HUES48 (cell line): ENCODE results near the gene PPP1R13L.
"Not testable (repeated sequence)": the region's sequence is repeated elsewhere in the genome, so short reads cannot be mapped to it uniquely, and the experiment has no call there.

Experiments used
- H3K27ac ChIP-seq: one replicate; pipeline ENCODE4 v1.7.0; 2013; ENCODE audit warnings: low read depth, low read length, inconsistent platforms
- H3K27me3 ChIP-seq: 2 replicates; pipeline ENCODE4 v1.6.1; 2013; ENCODE audit warnings: mild to moderate bottlenecking, low read length; ENCODE audit not compliant: control insufficient read depth, insufficient read depth
- H3K36me3 ChIP-seq: 2 replicates; pipeline ENCODE4 v1.6.1; 2013; ENCODE audit warnings: low read length; ENCODE audit not compliant: control insufficient read depth, insufficient read depth
- H3K4me1 ChIP-seq: 2 replicates; pipeline ENCODE4 v1.6.1; 2013; ENCODE audit warnings: mild to moderate bottlenecking, low read length; ENCODE audit not compliant: control insufficient read depth, insufficient read depth
- H3K4me3 ChIP-seq: 2 replicates; pipeline ENCODE4 v1.5.1; 2013; ENCODE audit warnings: mild to moderate bottlenecking, low read depth, low read length
- H3K9ac ChIP-seq: 2 replicates; pipeline ENCODE4 v1.6.1; 2013; ENCODE audit warnings: mild to moderate bottlenecking, low read depth, low read length, moderate library complexity
- H3K9me3 ChIP-seq: 2 replicates; pipeline ENCODE4 v1.6.1; 2013; ENCODE audit warnings: low read length; ENCODE audit not compliant: control insufficient read depth, insufficient read depth

The PPP1R13L gene

DNA sequence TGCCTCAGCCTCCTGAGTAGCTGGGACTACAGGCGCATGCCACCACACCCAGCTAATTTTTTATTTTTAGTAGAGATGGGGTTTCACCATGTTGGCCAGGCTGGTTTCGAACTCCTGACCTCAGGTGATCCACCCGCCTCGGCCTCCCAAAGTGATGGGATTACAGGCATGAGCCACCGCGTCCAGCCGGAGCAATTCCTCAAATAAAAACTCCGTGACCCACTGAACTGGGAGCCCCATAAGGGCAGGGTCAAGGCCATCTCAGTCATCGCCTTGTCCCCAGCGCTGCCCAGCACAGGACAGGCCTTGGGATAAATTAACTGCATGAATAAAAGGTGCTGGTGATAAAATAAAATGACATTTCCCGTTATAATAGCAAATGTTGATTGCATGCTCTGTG is 25.0 kb upstream of the PPP1R13L start:
- H3K27me3 ChIP-seq, H3K9me3 ChIP-seq, H3K4me3 ChIP-seq, H3K9ac ChIP-seq, H3K4me1 ChIP-seq, H3K27ac ChIP-seq, H3K36me3 ChIP-seq: not testable (repeated sequence)

DNA sequence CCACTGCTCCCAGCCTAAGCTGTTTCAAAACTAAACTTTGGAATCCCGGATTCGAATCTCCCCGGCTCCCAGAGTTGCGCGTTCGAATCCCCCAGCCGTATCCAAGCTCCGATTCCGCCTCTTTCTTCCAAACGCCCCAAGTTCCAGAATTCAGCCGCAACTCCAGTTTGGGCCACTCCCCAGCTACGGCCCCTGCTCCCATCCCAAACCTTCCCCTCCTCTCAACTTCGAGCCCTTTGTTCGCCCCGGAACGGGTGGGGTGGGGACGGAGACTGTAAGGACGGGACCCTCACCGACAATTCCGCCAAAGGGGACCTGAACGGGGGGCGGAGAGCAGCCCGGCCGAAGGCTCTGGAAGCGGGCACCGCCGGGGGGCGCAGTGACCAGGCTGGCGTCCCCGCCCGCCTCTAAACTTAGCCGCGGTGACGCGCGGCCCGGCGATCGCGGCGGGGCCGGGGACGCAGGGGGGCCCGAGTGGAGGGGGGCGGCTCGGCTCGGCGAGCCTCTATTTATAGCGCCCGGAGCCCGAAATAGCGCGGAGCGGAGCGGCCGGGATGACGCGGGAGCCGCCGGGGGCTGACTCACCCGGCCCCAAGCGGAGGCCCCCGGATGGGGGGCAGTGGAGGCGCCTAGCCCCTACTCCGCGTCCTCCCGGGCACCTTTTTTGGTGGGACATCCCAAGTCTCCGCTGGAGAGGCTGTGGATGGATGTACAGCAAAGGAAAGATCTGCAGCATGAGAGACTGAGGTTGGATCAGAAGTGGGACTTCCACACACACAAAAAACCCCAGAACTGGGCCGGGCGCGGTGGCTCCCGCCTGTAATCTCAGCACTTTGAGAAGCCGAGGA is 23.7 kb upstream of the PPP1R13L start:
- H3K4me1 ChIP-seq, result peaks cover 12% of the 10 kb centered on the region
- no peaks in the 10 kb centered on the region for H3K9me3 ChIP-seq
- H3K9ac ChIP-seq, result peak overlapping the region; percentile 26; the same call in 1 of the 2 replicates
- no peak overlapping the region for H3K27ac ChIP-seq
- peak overlapping the region; percentile 68 for H3K4me3 ChIP-seq
- no peaks in the 10 kb centered on the region for H3K36me3 ChIP-seq
- H3K27me3 ChIP-seq, result no peaks in the 10 kb centered on the region; the same call in 1 of the 2 replicates

DNA sequence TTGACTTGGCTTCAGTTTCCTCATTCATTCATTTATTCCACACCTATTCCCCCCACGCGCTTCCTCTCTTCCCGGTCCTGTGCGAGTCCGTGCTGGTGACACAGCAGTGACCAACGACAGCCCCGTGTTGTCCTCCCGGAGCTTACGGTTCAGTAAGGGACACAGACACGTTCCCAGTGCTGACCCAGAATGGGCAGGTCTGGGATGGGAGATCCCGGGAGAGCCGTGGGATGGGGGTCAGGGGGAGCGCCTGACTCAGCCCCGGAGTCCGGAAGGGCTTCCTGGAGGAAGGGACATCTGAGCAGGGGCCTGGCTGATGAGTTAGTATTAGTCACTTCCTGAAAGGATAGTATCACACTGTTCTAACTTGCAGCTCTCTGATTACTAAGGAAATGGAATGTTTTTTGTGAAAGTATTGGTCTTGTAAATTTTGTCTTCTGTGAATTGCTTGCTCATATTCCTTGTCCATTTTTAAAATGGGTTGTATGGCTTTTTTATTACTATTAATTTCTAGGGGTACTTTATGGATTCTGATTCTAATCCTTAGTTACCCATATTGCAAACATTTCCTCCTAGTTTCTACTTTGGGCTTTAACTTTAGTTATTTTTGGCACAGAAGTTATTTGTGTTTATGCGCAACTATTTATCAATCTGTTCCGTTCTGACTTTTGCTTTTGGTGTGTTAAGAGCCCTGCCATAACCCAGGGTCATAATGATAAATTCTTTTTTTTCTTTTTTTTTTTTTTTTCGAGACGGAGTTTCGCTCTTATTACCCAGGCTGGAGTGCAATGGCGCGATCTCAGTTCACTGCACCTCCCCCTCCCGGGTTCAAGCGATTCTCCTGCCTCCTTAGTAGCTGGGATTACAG is 19.6 kb upstream of the PPP1R13L start:
- peak overlapping the region; percentile 81 for H3K4me3 ChIP-seq

DNA sequence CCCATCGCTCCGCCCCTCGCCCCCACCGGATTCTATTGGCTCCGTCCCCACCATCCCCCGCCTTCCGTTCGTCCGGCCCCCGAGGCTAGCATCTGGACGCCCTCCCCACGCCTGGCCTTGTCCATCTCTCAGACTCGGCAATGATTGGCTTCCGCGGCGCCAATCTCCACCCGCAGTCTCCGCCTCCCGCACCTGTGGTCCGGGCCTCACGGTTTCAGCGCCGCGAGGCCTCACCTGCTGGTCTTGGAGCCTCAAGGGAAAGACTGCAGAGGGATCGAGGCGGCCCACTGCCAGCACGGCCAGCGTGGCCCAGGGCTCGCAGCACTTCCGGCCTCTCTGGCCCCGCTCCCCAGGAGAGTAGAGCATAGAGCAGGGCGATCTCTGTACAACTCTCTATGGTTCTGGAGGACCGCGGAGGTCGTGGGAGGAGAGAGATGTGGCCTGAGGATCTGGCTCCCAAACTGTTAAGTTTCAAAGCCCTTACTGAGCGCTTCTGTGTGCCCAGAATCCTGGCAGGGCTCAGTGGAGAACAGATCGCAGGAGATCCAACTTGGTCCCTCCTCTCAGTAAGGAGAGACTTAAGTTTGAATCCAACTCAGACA is 18.8 kb upstream of the PPP1R13L start, which contains the start of gene ERCC1:
Gene ERCC1 (minus strand): TSS at position 329 of the 602 bp plus-strand sequence. CDS start 543 bp downstream, outside the sequence.
- Histone ChIP-seq H3K27me3 (no peaks in the 10 kb centered on the region), H3K4me1 (peaks cover 12% of the 10 kb centered on the region), H3K9ac (peak within 1 kb of the TSS; percentile 67)

More for the DNA sequence above, 19.6 kb upstream of the PPP1R13L start:
- H3K36me3 ChIP-seq, result peaks cover 12% of the 10 kb centered on the region
- no peaks in the 10 kb centered on the region for H3K9me3 ChIP-seq
- peak overlapping the region; percentile 67 for H3K9ac ChIP-seq
- H3K27ac ChIP-seq, result peak overlapping the region; percentile 100
- no peaks in the 10 kb centered on the region; the same call in 1 of the 2 replicates for H3K27me3 ChIP-seq
- peaks cover 12% of the 10 kb centered on the region for H3K4me1 ChIP-seq

DNA sequence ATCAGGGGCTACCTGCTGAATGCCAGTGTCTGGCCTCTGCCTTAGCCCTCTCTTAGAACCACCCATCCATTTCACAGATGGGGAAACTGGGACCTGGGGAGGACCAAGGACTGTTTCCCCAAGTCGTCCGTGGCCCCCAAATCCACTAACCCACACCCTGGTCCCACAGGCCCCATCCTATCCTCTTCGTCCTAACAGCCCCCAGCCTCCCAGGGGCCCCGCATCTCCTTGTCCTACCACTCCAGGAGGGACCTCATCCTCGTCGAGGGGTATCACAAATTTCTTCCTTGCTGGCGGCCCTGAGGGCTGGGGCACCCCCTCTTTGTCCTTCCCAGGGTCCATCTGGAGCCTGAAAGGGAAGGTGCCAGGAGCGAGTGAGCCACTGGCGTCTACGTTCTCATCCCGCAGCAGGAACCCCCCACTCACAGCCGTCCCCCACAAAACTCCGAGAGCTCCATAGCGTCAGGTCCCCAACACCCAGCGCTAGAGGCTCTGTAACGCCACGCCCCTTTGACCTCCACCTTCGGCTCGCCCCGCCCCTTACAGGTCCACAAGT is 18.2 kb upstream of the PPP1R13L start:
- Histone ChIP-seq H3K4me1 (peaks cover 12% of the 10 kb centered on the region), H3K4me3 (peak overlapping the region; percentile 81), H3K36me3 (peaks cover 22% of the 10 kb centered on the region), H3K9ac (peak overlapping the region; percentile 21; the same call in 1 of the 2 replicates), H3K27me3 (no peaks in the 10 kb centered on the region), H3K27ac (peak overlapping the region; percentile 100), H3K9me3 (no peaks in the 10 kb centered on the region)

More for the DNA sequence above, 18.8 kb upstream of the PPP1R13L start, which contains the start of gene ERCC1:
- peak within 1 kb of the TSS; percentile 100 for H3K27ac ChIP-seq
- H3K36me3 ChIP-seq, result peaks cover 20% of the 10 kb centered on the region
- H3K9me3 ChIP-seq, result no peaks in the 10 kb centered on the region
- H3K4me3 ChIP-seq, result peak within 1 kb of the TSS; percentile 81

DNA sequence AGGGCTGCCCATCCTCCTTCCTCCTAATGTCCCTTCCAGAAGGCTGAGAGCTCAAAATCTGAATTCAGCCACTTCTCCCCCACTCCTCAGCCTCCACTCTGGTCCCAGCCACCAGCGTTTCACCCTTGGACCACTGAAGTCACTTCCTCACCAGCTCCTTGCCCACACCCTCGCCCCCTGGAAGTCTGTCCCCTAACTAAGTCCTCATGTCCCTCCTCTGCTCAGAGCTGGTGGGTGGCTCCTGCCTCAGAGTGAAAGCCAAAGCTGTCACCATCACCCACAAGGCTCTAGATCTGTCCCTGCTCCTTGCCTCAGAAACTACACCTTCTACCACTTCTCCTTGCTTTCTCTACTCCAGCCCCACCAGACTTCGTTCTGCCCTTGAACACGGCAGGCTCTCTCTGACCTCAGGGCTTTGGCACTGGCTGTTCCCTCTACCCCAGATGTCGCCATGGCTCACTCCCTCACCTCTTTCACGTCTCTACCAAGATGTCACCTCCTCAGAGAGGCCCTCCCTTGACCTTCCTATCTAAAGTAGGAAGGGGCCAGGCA is 17.2 kb upstream of the PPP1R13L start:
- Histone ChIP-seq H3K4me1 (peaks cover 12% of the 10 kb centered on the region), H3K9me3 (no peaks in the 10 kb centered on the region), H3K9ac (no peak overlapping the region), H3K27me3 (no peaks in the 10 kb centered on the region), H3K27ac (no peak overlapping the region), H3K4me3 (no peak overlapping the region), H3K36me3 (peaks cover 28% of the 10 kb centered on the region)

DNA sequence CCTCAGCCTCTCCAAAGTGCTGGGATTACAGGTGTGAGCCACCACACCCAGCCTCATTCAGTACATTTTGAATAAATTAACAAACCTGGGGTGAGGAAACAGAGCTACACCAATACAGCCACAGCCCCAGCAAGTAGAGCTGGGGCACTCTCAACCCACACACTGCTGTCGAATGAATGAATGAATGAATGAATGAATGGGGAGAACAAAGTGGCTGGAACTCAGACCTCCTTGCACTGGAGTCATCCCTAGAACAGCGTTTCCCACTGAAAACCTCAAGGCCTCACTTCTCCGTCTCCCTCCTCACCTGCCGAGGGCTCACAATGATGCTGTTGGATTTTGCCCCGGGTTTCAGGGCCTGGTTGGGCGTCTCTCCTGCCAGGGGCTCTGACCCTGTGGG is 16.0 kb upstream of the PPP1R13L start:
- peaks cover 33% of the 10 kb centered on the region for H3K36me3 ChIP-seq

DNA sequence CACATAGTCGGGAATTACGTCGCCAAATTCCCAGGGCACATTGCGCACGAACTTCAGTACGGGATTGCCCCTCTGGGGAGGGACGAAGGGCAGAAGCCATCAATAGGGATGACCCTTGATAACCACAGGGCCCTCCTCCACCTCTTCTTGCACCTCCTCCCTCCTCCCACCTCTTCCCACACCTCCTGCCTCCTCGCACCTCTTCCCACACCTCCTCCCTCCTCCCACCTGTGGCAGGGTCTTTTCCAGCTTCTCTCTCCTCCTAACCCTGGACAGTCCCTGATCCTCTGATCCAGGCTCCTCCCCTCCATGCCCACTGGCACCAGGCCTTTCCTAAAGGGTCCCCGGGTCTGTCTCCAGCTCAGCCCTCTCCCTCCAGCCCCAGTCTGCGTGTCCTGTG is 15.5 kb upstream of the PPP1R13L start:
- Histone ChIP-seq H3K27ac (no peak overlapping the region), H3K27me3 (no peaks in the 10 kb centered on the region), H3K4me1 (peaks cover 12% of the 10 kb centered on the region), H3K9ac (no peak overlapping the region), H3K9me3 (no peaks in the 10 kb centered on the region), H3K4me3 (no peak overlapping the region), H3K36me3 (peaks cover 36% of the 10 kb centered on the region)

More for the DNA sequence above, 16.0 kb upstream of the PPP1R13L start:
- Histone ChIP-seq H3K27ac (no peak overlapping the region), H3K4me3 (no peak overlapping the region), H3K9me3 (no peaks in the 10 kb centered on the region), H3K27me3 (no peaks in the 10 kb centered on the region), H3K4me1 (peaks cover 12% of the 10 kb centered on the region), H3K9ac (no peak overlapping the region)

DNA sequence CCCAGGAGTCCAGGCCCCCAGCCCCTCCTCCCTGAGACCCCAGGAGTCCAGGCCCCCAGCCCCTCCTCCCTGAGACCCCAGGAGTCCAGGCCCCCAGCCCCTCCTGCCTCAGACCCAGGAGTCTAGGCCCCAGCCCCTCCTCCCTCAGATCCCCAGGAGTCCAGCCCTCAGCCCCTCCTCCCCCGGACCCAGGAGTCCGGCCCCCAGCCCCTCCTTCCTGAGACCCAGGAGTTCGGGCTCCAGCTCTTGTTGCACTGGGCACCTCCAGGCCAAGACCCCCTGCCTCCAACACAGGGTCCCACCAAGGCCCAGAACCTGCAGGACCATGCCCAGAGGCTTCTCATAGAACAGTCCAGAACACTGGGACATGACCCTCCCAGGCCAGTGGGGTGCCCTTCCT is 15.0 kb upstream of the PPP1R13L start:
- Histone ChIP-seq H3K9me3 (no peaks in the 10 kb centered on the region), H3K9ac (no peak overlapping the region), H3K4me1 (peaks cover 10% of the 10 kb centered on the region), H3K36me3 (peaks cover 36% of the 10 kb centered on the region), H3K4me3 (no peak overlapping the region), H3K27ac (no peak overlapping the region), H3K27me3 (no peaks in the 10 kb centered on the region)

DNA sequence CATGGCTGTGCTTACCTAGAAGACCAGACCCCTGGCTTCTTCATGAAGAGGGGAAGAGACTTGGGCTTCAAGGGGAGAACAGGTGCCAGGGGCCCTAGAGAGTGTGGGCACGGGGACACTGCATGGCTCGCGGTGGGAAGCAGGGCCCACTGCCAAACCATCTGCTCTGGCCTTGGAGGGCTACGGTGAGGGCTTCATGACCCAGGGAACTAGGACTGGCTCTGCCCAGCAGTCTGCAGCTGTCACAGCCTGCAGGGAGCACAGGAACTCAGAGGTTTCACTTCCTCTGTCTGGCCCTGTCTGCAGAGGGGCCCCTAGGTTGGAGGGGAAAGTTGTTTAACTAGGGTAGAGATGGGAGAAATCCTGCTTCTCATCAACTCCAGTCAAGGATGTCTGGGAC is 14.5 kb upstream of the PPP1R13L start:
- Histone ChIP-seq H3K4me3 (no peak overlapping the region), H3K9me3 (no peaks in the 10 kb centered on the region), H3K36me3 (peaks cover 41% of the 10 kb centered on the region), H3K27me3 (no peaks in the 10 kb centered on the region), H3K9ac (no peak overlapping the region), H3K4me1 (peaks cover 6% of the 10 kb centered on the region; the same call in 1 of the 2 replicates), H3K27ac (no peak overlapping the region)
